Heart left ventricle (tissue), 16 donors: ENCODE data around the gene CFAP20. TPM values are rescaled to one million over a fixed set of nuclear protein-coding genes. Genes with fewer than 3 reads are reported as not detected.
A peak's percentile ranks its signal among the peaks of the same experiment; 100 is the strongest.
"Not testable (repeated sequence)": the region's sequence is repeated elsewhere in the genome, so short reads cannot be mapped to it uniquely, and the experiment has no call there.

ENCODE experiments used
- ATAC-seq, 4 donors: fragments of 200-7000 bp; cut with Tn5 transposase; one replicate each; pipeline ENCODE4 v1.9.1; 2020 to 2022; ENCODE audit warnings: moderate library complexity in 4 of 4, mild to moderate bottlenecking in 3 of 4, moderate number of reproducible peaks in 1 of 4
- DNase-seq, 5 donors: peaks; one replicate each; pipeline ENCODE4 v3.0.0-alpha.2; 2020
- H3K27ac ChIP-seq, 12 donors: fragments of 200-600 bp; sonication (generic) in 4 of 12; one replicate each; pipeline versions ENCODE4 v1.5.0 to v1.8.0; 2016 to 2022; ENCODE audit warnings: mild to moderate bottlenecking in 2 of 12
- H3K27me3 ChIP-seq, 9 donors: fragments of 200-600 bp; sonication (generic) in 2 of 9; one replicate each; pipeline versions ENCODE4 v1.5.1 to v1.8.0; 2016 to 2022; ENCODE audit warnings: mild to moderate bottlenecking in 3 of 9
- H3K36me3 ChIP-seq, 9 donors: fragments of 200-600 bp; sonication (generic) in 2 of 9; one replicate each; pipeline versions ENCODE4 v1.5.0 to v1.8.0; 2018 to 2022; ENCODE audit warnings: mild to moderate bottlenecking in 2 of 9
- H3K4me1 ChIP-seq, 12 donors: fragments of 200-600 bp; sonication (generic) in 4 of 12; one replicate each; pipeline versions ENCODE4 v1.5.0 to v1.8.0; 2016 to 2022; ENCODE audit warnings: mild to moderate bottlenecking in 3 of 12
- H3K4me3 ChIP-seq, 12 donors: fragments of 200-600 bp; sonication (generic) in 4 of 12; one replicate each; pipeline versions ENCODE4 v1.5.0 to v1.8.0; 2017 to 2022; ENCODE audit warnings: mild to moderate bottlenecking in 9 of 12, moderate library complexity in 4 of 12
- H3K9me3 ChIP-seq, 12 donors: fragments of 200-600 bp; sonication (generic) in 4 of 12; one replicate each; pipeline versions ENCODE4 v1.5.0 to v1.8.0; 2016 to 2022; ENCODE audit warnings: mild to moderate bottlenecking in 1 of 12
- POLR2A ChIP-seq, 2 donors: fragments of 450-650 bp; IDR thresholded peaks; one replicate each; pipeline ENCODE4 v1.6.1; 2017; ENCODE audit warnings: antibody characterized with exemption in 2 of 2, mild to moderate bottlenecking in 2 of 2, moderate library complexity in 2 of 2
- WGBS, 4 donors: extraction: QIAGEN DNeasy Blood & Tissue Kit in 2 of 4; methylation state at CpG; one replicate each; pipeline versions ENCODE4 v1.1.5 to v1.1.7; 2013 to 2018; 5-methylcytosine and 5-hydroxymethylcytosine counted together
- intact Hi-C, 10 donors: fragments of 100-400 bp; cut with DNase I; formaldehyde crosslinking; loops; one replicate each; pipeline versions ENCODE4 v1.11.1 to v1.14.2; 2022
- polyA plus RNA-seq, 2 donors: library from polyadenylated mRNA; stranded (reverse); fragments of 200-250 nt; gene quantifications; one replicate each; pipeline ENCODE4 v1.2.3, GENCODE V29; 2013
- total RNA-seq, 9 donors: library from RNA; depleted of rRNA in 2 of 9; stranded (reverse); fragments of >200 nt in 2 of 9; fragmentation: NEBNext Ultra II Directional in 3 of 9; extraction: Animal tissue kit (Norgen Biotek cat#: 25700) in 3 of 9; gene quantifications; one replicate each; pipeline versions ENCODE4 v1.1.0 to v1.2.4, GENCODE V29; 2016 to 2023
- TF ChIP-seq, protein P1 (sequence below), 12 donors: fragments of 200-600 bp; sonication (generic) in 4 of 12; IDR thresholded peaks; one replicate each; pipeline versions ENCODE4 v1.5.0 to v1.8.0; 2018 to 2022; ENCODE audit warnings: antibody characterized with exemption in 12 of 12, mild to moderate bottlenecking in 5 of 12
- donor health status: ischemic (EF 13 %, LVEDD 7.1; RV severe dilation, severe dysfunction).
- donor health status: healthy with polysubstance abuse.
- donor health status: DM: no; HTN: yes; CAD: no.
- donor health status: DM: no; HTN: no; CAD: no.
- donor health status: ischemic (EF 25% LVEDD 6.9; RV normal size, moderate dysfunction).
- donor health status: ischemic (EF 25% LVEDD 5.7; RV mildly dilated, moderate dysfunction).
- donor health status: healthy.
- donor health status: DM: yes; HTN: yes; CAD: no.
- donor health status: ischemic (EF 35%, LVEDD 5.7; RV mildly dilated, moderate dysfunction).
- donor health status: nonischemic (EF 11% LVEDD 7.7; RV severe dilation, severe dysfunction).
- donor health status: DM: yes; HTN: yes; CAD: no.
- donor health status: PGD.
- donor health status: ischemic (EF 29% LVEDD 5.4; RV normal size, mild dysfunction).
- donor health status: nonischemic (EF 23%, LVEDD 6.1; RV moderate dilation, normal function).

The CFAP20 gene
- total and polyA plus RNA-seq, 11 donors, result 22.7 to 60.4 (median 36.3) TPM

DNA sequence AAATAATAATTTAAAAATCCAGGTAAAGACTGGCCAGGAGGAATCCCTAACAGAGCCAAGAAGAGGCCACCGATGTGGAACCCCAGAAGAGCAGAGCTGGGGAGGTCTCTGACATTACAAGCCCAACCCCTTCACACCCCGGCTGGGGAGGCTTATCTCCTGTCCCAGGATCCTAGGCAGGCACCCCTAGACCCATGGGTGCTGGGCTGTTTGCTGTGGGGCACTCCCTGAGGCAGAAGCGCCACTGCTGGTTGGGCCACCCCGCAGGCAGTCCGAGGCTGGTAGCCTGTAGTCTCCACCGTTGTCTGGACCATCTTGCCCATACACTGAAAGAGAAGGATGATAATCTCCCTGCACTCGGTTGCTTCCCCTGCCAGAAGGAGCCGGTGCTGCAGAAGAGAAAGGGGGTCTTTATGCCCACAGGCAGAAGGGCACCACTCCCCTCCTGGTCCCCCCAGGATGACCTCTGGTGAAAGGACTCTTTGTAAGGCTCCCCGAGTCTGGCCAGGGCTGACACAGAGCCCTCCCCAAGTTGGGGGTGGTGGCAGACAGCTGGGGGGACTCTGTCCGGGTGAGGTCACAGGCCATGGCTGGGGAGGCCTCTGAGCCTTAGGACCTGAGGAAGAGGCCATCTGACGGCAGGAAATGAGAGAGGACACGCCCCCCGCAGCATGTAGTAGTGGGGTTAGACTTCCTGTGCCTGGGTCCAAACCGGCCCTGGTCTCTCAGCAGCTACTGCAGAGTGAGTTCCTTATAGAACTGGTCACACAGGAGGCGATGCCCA lies 34.2 kb downstream of the CFAP20 start:
- 72 to 80% (median 76%) methylated on average over 13 to 15 of the region's 15 CpGs for WGBS, 4 donors
- TF ChIP-seq, protein P1, sequence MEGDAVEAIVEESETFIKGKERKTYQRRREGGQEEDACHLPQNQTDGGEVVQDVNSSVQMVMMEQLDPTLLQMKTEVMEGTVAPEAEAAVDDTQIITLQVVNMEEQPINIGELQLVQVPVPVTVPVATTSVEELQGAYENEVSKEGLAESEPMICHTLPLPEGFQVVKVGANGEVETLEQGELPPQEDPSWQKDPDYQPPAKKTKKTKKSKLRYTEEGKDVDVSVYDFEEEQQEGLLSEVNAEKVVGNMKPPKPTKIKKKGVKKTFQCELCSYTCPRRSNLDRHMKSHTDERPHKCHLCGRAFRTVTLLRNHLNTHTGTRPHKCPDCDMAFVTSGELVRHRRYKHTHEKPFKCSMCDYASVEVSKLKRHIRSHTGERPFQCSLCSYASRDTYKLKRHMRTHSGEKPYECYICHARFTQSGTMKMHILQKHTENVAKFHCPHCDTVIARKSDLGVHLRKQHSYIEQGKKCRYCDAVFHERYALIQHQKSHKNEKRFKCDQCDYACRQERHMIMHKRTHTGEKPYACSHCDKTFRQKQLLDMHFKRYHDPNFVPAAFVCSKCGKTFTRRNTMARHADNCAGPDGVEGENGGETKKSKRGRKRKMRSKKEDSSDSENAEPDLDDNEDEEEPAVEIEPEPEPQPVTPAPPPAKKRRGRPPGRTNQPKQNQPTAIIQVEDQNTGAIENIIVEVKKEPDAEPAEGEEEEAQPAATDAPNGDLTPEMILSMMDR (IDR thresholded peaks at IDR 0.05), result no peak
- TF ChIP-seq POLR2A (IDR thresholded peaks at IDR 0.05), result no peak
- Histone ChIP-seq H3K27ac (peak overlapping the region in 1 of 12 donors; percentile 27), H3K36me3 (no peaks in the 10 kb centered on the region), H3K4me3 (no peak overlapping the region), H3K9me3 (no peaks in the 10 kb centered on the region), H3K4me1 (peaks cover 0 to 24% (median 10%) of the 10 kb centered on the region in 12 donors), H3K27me3 (no peaks in the 10 kb centered on the region)
- intact Hi-C loops, result no loop called here
- DNase-seq (no peak), ATAC-seq (peak in 1 of 4 donors; percentile 69)

DNA sequence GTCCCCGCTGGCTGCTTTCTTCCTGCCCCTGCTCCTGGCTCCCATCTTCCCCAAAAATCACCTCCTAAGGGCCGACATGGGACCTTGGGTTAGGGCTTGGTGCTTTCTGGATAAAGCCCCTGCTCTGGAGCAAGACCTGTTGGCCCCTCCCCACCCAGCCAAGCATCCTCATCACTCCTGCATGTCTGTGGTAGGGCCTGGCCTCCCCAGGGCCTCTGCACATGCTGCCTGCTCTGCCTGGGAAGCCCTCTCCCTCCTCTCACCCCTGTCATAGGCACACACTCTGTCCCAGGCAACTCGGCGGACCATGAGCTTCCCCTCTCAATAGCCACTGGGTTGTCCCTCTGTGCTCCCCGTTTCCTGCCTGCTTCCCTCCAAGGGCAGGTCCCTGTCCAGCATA lies 35.2 kb downstream of the CFAP20 start:
- no peaks in the 10 kb centered on the region for H3K27me3 ChIP-seq
- ATAC-seq (no peak), DNase-seq (no peak)
- no peak for TF ChIP-seq POLR2A (IDR thresholded peaks at IDR 0.05)
- H3K4me3 ChIP-seq, result no peak overlapping the region
- intact Hi-C loops, result no loop called here
- WGBS, 4 donors, result 70 to 82% (median 81%) methylated on average over 5 of the region's 5 CpGs
- H3K4me1 ChIP-seq, result peaks cover 0 to 24% (median 10%) of the 10 kb centered on the region in 12 donors
- H3K9me3 ChIP-seq, result no peaks in the 10 kb centered on the region
- no peak overlapping the region for H3K27ac ChIP-seq
- H3K36me3 ChIP-seq, result no peaks in the 10 kb centered on the region

GRCh38 chr16:58090396-58090795 lies 38.8 kb downstream of the CFAP20 start:
- H3K27ac ChIP-seq, H3K9me3 ChIP-seq, H3K36me3 ChIP-seq, H3K27me3 ChIP-seq, ATAC-seq, DNase-seq, H3K4me3 ChIP-seq, intact Hi-C loops: not testable (repeated sequence)
- H3K4me1 ChIP-seq, result peaks cover 0 to 14% (median 1%) of the 10 kb centered on the region in 12 donors
- 95 to 97% (median 96%) methylated on average over 3 of the region's 3 CpGs for WGBS, 4 donors

- DNase-seq, result no peak
- Histone ChIP-seq H3K9me3 (no peaks in the 10 kb centered on the region), H3K27ac (no peak overlapping the region), H3K27me3 (no peaks in the 10 kb centered on the region), H3K36me3 (no peaks in the 10 kb centered on the region), H3K4me3 (no peak overlapping the region), H3K4me1 (peaks cover 0 to 9% (median 0%) of the 10 kb centered on the region in 12 donors)
- WGBS, 4 donors, result 57 to 62% (median 58%) methylated on average over 7 to 9 of the region's 9 CpGs
- intact Hi-C loops, result no loop called here
- no peak for ATAC-seq
- no peak for TF ChIP-seq POLR2A (IDR thresholded peaks at IDR 0.05)
- TF ChIP-seq, protein P1 (IDR thresholded peaks at IDR 0.05), result no peak
These were observed 41.1 kb downstream of the CFAP20 start for GRCh38 chr16:58088091-58088490.

DNA sequence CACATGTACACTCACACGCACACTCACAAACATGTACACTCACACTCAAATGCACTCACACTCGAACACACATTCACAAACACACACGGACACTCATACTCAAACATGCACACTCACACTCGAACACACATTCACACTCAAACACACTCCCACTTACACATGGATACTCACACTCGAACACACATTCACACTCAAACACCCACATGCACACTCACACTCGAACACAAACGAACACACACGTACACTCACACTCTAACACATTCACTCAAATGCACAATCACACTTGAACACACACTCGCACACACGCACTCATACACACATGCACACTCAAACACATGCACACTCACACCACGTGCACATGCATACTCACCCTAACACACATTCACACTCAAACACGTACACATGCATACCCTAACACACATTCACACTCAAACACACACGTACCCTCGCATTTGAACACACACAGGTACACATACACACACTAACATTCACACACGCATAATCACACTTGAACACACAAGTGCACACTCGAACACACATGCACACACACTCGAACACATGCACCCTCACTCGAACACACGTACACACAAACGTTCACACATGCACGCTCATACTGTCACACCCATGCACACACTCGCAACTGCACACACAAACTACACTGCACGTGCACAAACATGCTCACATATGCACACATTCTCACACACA lies 41.8 kb downstream of the CFAP20 start:
- no peak for DNase-seq
- WGBS, 4 donors, result 86 to 96% (median 91%) methylated on average over 23 of the region's 23 CpGs

More for the DNA sequence above, 41.8 kb downstream of the CFAP20 start:
- TF ChIP-seq, protein P1 (IDR thresholded peaks at IDR 0.05), result no peak
- no peak for TF ChIP-seq POLR2A (IDR thresholded peaks at IDR 0.05)
- Histone ChIP-seq H3K36me3 (no peaks in the 10 kb centered on the region), H3K9me3 (no peaks in the 10 kb centered on the region), H3K4me1 (peaks cover 0 to 10% (median under 1%) of the 10 kb centered on the region in 12 donors), H3K27ac (no peak overlapping the region), H3K27me3 (no peaks in the 10 kb centered on the region), H3K4me3 (no peak overlapping the region)
- intact Hi-C loops, result no loop called here
- ATAC-seq, result no peak
